A172 (cell line): Measurements from ENCODE around the gene CCDC149. TPM values are rescaled to one million over a fixed set of nuclear protein-coding genes. Genes with fewer than 3 reads are reported as not detected.

Source experiments
- DNase-seq: peaks from one replicate; pipeline ENCODE4 v3.0.0-alpha.2; 2015; ENCODE audit warnings: low spot score
- total RNA-seq: library from RNA; depleted of rRNA; stranded (reverse); fragments of >200 nt; shearing (Covaris generic); gene quantifications from 2 replicates; pipeline ENCODE4 v1.2.3, GENCODE V29; 2014; rRNA removed

Gene CCDC149
- 2.7 and 2.8 TPM in 2 replicates for total RNA-seq

- DNase-seq, result peak; percentile 35
Measured at GRCh38 chr4:24912252-24913118, at the start of gene CCDC149. TSS of gene CCDC149 (minus strand) at chr4:24913042. CDS start at chr4:24912864, 178 bp downstream.

DNA sequence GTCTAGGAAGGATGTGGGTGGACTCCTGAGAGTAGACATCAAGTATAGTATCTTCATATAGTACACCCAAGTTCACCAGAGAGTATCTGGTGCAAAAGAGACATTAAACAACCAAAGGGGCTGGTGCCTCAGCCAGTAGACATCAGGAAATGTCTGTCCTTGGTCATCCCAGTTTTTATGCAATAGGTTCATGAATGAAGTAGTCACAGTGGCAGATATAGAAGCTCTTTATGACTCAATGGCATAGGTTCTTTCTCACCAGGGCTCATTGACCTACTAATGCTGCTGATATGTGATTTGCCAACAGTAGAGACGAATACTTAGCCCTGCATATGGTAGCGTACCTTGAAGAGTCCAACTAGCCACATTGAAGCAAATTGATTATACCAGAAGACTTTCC, 45.0 kb upstream of the CCDC149 start:
- DNase-seq, result no peak

GRCh38 chr4:24956763-24957162, 43.9 kb upstream of the CCDC149 start:
- DNase-seq, result no peak

DNA sequence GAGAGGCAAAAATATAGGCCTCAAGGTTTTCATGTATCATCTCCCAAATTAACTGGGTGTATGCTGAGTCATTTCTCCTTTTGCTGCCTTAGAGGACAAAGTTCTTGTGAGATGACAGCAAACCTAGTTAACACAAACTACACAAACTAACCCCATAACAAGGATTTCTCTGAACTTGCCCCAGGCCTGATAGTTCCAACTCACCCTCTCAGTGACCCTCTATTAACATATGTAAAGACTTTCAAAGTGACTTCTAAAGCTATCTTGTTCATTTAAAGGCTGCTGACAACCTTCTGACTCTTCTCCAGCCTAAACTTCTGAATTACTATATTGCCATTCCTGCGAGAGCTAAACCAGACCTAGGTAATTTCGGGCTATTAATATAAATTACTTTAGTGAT, 43.2 kb upstream of the CCDC149 start:
- no peak for DNase-seq

GRCh38 chr4:24952667-24953066, 39.8 kb upstream of the CCDC149 start:
- no peak for DNase-seq

DNA sequence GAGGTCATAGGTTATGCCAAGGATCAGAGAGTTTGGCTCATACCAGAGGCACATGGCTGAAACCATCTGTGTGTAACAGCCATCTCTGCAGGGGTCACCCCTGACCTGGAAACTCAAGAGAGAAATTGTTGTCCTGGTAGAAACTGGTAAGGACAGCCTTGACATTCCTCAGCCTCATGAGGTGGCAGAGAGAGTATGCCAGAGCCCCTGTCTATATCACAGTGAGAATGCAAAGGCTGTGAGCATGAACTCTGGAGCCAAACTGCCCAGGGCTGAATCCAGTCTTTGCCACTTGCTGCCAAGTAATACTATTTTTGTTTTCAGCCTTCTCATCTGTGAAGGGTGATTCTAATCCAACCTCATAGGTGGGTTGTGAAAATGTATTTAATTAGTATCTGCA, 37.1 kb upstream of the CCDC149 start:
- no peak for DNase-seq

DNA sequence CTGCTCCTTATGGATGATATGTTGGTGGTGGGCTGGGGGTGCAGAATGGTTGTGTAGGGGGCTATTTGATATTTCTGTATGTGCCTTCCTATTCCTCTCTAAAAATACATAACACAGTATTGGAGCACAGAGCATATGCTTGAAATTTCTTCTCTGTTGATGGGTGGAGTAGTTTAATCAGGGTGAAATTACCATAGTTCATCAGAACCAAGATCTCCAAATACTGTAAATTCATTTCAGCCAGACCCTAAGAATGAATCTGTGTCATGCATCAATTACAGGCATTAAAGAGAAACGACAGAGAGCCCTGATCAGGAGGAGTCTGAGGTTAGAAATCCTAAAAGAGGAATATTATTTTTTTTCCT, 25.1 kb upstream of the CCDC149 start:
- DNase-seq, result no peak

DNA sequence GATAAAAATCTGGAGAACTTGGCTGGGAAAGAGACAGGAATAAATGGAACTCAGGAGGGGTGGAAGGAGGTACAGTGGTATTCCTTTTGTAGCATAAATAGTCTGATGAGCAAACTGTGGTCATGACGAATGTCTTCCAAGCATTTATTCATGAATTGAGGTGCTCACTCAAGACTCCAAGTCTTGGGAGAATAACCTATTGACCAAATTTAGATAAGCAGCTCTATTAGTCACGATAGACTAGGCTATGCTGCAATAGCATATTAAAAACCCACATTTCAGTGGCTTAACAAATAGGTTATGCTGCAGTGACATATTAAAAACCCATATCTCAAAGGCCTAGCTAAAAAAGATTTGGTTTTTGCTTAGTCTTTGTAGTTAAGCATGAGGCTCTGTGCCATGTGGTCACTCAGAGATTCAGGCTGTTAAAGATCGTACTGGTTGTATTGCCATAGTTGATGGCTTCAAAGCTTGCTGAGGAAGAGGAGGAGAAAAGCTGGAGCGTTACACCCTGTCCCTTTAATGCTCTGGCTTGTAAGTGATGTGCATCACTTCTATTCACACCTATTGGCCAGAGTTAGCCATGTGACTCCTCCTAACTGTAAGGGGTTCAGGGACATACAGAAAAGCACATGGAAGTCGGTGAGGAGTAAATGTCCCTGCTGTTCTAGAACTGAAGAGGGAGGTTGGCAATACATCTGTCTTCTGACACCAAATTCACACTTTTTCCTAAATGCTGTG, 24.5 kb upstream of the CCDC149 start:
- DNase-seq, result no peak

GRCh38 chr4:24935856-24936255, 23.0 kb upstream of the CCDC149 start:
- DNase-seq, result no peak

- no peak for DNase-seq
Measured at GRCh38 chr4:24934311-24934710, 21.5 kb upstream of the CCDC149 start.

GRCh38 chr4:24933684-24934275, 20.9 kb upstream of the CCDC149 start:
- no peak for DNase-seq

- DNase-seq, result no peak
Measured at GRCh38 chr4:24932515-24933225, 19.8 kb upstream of the CCDC149 start.

DNA sequence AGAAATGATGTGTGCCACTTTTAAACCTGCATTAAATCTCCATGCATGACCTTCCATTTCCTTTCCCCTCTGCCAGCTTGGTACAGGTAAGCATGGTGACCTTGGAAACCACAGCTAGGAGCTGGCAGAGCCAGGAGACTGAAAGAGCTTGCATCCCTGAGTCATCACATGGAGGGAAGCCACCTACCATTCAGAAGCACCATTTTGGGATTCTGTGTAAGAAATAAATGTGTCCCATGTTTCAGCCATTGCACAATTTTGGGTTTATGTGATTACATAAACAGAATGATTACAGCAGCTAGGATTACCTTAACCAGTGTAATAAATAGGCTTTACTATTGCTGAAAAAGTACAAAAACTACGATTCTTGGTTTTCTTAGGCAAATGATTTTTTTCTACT, 17.3 kb upstream of the CCDC149 start:
- no peak for DNase-seq

- no peak for DNase-seq
Measured at GRCh38 chr4:24928708-24929107, 15.9 kb upstream of the CCDC149 start.

- no peak for DNase-seq
Measured at GRCh38 chr4:24927049-24927448, 14.2 kb upstream of the CCDC149 start.

DNA sequence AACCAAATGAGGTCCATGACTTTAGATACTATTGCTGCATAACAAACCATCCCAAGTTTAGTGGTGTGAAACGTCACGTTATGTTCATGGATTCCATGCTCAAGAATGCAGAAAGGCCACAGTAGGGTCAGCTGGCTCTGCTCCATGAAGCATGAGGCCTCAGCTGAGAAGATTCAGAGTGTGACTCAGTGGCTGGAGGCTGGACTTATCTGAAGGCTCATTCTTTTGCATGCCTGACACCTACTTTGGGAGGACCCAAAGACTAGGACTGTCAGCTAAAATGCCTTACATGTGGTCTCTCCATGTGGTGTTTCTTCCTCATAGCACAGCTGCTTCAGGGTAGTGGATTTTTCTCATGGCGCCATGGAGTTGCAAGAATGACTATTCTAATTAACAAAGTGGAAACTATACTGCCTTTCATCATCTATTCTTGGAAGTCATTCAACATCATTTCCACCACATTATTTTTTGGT, 11.5 kb upstream of the CCDC149 start:
- DNase-seq, result peak; percentile 33

GRCh38 chr4:24923550-24923949, 10.7 kb upstream of the CCDC149 start:
- DNase-seq, result no peak

GRCh38 chr4:24923002-24923401, 10.2 kb upstream of the CCDC149 start:
- no peak for DNase-seq

DNA sequence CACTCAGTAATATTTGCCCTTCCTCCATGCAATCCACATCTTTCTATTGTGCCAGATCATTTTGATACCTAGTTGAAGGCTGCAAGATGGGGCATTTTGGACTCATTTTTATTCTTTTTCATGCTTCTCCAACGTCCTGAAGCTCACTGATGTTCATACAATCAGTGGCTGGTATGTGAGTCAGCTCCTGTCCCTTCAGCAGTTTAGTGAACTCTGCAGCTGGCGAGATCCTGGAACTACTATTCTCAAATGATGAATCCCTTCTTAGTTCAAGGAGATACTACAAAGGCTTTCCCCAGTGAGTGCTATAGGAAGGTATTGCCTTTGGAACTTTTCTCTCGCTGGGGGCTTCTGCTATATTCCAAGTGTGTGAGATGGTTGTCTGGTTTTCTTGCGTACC, 9.6 kb upstream of the CCDC149 start:
- DNase-seq, result no peak

GRCh38 chr4:24921491-24921890, 8.6 kb upstream of the CCDC149 start:
- no peak for DNase-seq

DNA sequence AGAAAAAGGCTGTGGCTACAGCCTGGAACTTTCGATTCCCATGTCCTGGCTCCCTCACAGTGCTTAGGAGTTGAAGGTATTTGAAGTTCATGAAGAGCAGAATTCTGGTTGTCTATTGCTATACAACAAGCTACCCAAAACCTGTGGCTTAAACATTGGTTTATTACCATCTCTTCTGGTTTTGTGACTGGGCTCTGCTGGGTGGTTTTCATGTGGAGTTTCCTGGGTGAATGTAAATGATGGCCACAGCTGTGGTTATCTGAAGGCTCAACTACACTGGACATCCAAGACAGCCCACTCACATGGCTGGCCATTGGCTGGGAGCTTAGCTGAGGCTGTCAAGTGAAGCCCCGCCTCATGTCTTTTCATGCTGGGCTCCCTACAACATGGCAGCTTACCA, 7.2 kb upstream of the CCDC149 start:
- no peak for DNase-seq
